HepG2 (cell line): ENCODE results near the gene ATP6V1G2. TPM values are rescaled to one million over a fixed set of nuclear protein-coding genes. Genes with fewer than 3 reads are reported as not detected.

Experiments
- CHD4 ChIP-seq: fragments of 200-600 bp; sonication (generic); IDR thresholded peaks from 2 replicates; pipeline ENCODE4 v1.7.0; 2017; ENCODE audit warnings: mild to moderate bottlenecking, low read length, borderline replicate concordance
- FOSL2 ChIP-seq: sonication (generic); formaldehyde crosslinking; IDR thresholded peaks from 2 replicates; pipeline ENCODE4 v1.4.0; 2020; ENCODE audit warnings: missing genetic modification reagents
- FOXP1 ChIP-seq, 2 experiments: fragments of 450-650 bp in 1 of 2; IDR thresholded peaks; 2 replicates each; pipeline ENCODE4 v1.6.1; 2017 to 2018; ENCODE audit warnings: antibody characterized with exemption in 1 of 2
- HOXA3 ChIP-seq: sonication (generic); formaldehyde crosslinking; IDR thresholded peaks from 2 replicates; pipeline ENCODE4 v1.5.0; 2020; ENCODE audit warnings: missing genetic modification reagents
- MZF1 ChIP-seq: sonication (generic); formaldehyde crosslinking; IDR thresholded peaks from 2 replicates; pipeline ENCODE4 v1.8.1; 2023; ENCODE audit warnings: mild to moderate bottlenecking, missing genetic modification reagents, borderline replicate concordance
- NAIF1 ChIP-seq: sonication (generic); formaldehyde crosslinking; IDR thresholded peaks from 2 replicates; pipeline ENCODE4 v1.5.0; 2020; ENCODE audit warnings: mild to moderate bottlenecking, missing genetic modification reagents, borderline replicate concordance
- PHF20 ChIP-seq: sonication (generic); formaldehyde crosslinking; IDR thresholded peaks from 2 replicates; pipeline ENCODE4 v1.5.0; 2020; ENCODE audit warnings: mild to moderate bottlenecking, missing genetic modification reagents
- POLR2G ChIP-seq: fragments of 200-400 bp; formaldehyde crosslinking; IDR thresholded peaks from 2 replicates; pipeline ENCODE4 v1.6.1; 2018; ENCODE audit warnings: mild to moderate bottlenecking, low read depth, low read length, moderate library complexity
- RFXAP ChIP-seq: sonication (generic); formaldehyde crosslinking; IDR thresholded peaks from 2 replicates; pipeline ENCODE4 v1.4.0; 2020; ENCODE audit warnings: missing genetic modification reagents, borderline replicate concordance
- SNAPC2 ChIP-seq: sonication (generic); formaldehyde crosslinking; IDR thresholded peaks from 2 replicates; pipeline ENCODE4 v1.8.1; 2022; ENCODE audit warnings: mild to moderate bottlenecking, missing genetic modification reagents
- ZBTB21 ChIP-seq: sonication (generic); formaldehyde crosslinking; IDR thresholded peaks from 2 replicates; pipeline ENCODE4 v1.4.0; 2020; ENCODE audit warnings: missing genetic modification reagents
- ZFP41 ChIP-seq: sonication (generic); formaldehyde crosslinking; IDR thresholded peaks from 2 replicates; pipeline ENCODE4 v1.4.0; 2020; ENCODE audit warnings: mild to moderate bottlenecking, missing genetic modification reagents, borderline replicate concordance
- ZNF232 ChIP-seq: sonication (generic); formaldehyde crosslinking; IDR thresholded peaks from 2 replicates; pipeline ENCODE4 v1.4.0; 2020; ENCODE audit warnings: missing genetic modification reagents, borderline replicate concordance
- ZNF672 ChIP-seq: sonication (generic); formaldehyde crosslinking; IDR thresholded peaks from 2 replicates; pipeline ENCODE4 v1.8.1; 2022; ENCODE audit warnings: missing genetic modification reagents
- ZNF790 ChIP-seq: sonication (generic); formaldehyde crosslinking; IDR thresholded peaks from 2 replicates; pipeline ENCODE4 v1.8.0; 2022; ENCODE audit warnings: missing genetic modification reagents, mild to moderate bottlenecking, borderline replicate concordance
- ZZZ3 ChIP-seq: sonication (generic); formaldehyde crosslinking; IDR thresholded peaks from 2 replicates; pipeline ENCODE4 v1.4.0; 2020; ENCODE audit warnings: missing genetic modification reagents, mild to moderate bottlenecking, borderline replicate concordance
- polyA plus RNA-seq, 8 experiments: library from polyadenylated mRNA; depleted of rRNA in 3 of 8; stranded (reverse) in 7 of 8; unstranded in 1 of 8; fragments of >200 nt; fragmentation: Illumina TruSeq in 4 of 8; extraction: Trizol in 4 of 8; gene quantifications; 2 replicates each; pipeline versions ENCODE4 v1.2.1 to v1.2.3, GENCODE V29; 2011 to 2016; ENCODE audit warnings: low read depth in 4 of 8, missing spikeins in 1 of 8, mixed read lengths in 1 of 8; ENCODE audit not compliant: insufficient read depth in 1 of 8
- total RNA-seq, 5 experiments: library from RNA; depleted of rRNA; stranded (reverse); fragments of >200 nt; fragmentation: Illumina TruSeq; extraction: Trizol; gene quantifications; 2 replicates each; pipeline ENCODE4 v1.2.3, GENCODE V29; 2016; ENCODE audit warnings: low read depth in 1 of 5
- TF ChIP-seq, protein P1 (sequence below), 2 experiments: fragments of 450-650 bp in 1 of 2; sonication (generic) in 1 of 2; formaldehyde crosslinking in 1 of 2; IDR thresholded peaks; 2 replicates each; pipeline versions ENCODE4 v1.6.1 to v1.8.0; 2016 to 2022; ENCODE audit warnings: antibody characterized with exemption in 1 of 2, mild to moderate bottlenecking in 1 of 2, missing genetic modification reagents in 1 of 2
- TF ChIP-seq, protein P2 (sequence below): sonication (generic); formaldehyde crosslinking; IDR thresholded peaks from 2 replicates; pipeline ENCODE4 v1.8.1; 2023; ENCODE audit warnings: mild to moderate bottlenecking, moderate library complexity, missing genetic modification reagents

Gene ATP6V1G2
- total and polyA plus RNA-seq, 2 of the 13 experiments (the other 11 are each of a cell fraction or from before 2014, with no cell fraction given) = 0.27 to 0.83 TPM

DNA sequence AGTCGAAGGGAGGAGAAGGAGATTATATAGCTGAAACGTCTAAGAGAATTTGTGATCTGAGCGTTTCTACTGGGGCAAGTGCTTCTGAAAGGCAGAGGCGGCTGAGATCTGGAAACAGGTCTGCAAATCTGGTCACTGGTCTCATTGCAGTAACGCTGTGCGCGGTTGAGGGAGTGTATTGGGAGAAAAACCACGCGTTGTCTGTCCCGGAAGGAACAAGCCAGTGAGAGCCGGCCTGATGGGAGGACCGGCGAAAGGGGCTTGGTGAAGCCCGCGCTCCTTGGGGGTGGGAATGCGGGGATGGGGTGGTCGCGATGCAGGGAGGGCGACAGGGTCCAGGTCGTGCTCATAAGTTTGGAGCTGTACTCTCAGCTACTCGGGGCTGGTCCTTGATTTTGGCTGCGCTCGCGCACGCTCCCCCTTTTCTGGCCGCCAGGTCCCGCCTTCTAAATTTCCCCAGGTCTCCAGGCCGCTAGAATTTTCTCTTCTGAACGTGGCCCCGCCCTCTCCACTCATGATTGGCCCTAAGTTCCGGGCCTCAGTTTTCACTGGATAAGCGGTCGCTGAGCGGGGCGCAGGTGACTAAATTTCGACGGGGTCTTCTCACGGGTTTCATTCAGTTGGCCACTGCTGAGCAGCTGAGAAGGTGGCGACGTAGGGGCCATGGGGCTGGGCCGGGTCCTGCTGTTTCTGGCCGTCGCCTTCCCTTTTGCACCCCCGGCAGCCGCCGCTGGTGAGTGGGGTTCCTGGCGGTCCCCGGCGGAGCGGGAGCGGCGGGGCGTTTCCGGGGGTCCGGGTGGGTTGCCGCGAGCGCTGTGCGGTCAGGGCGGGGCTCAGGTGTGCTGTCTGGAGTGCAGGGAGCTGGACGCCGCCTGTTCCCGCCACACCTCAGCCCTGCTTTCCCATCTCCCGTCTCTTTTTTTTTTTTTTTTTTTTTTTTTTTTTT is 48.6 kb downstream of the ATP6V1G2 start, which contains the start of gene MICB (continued):
- TF ChIP-seq, protein P1, sequence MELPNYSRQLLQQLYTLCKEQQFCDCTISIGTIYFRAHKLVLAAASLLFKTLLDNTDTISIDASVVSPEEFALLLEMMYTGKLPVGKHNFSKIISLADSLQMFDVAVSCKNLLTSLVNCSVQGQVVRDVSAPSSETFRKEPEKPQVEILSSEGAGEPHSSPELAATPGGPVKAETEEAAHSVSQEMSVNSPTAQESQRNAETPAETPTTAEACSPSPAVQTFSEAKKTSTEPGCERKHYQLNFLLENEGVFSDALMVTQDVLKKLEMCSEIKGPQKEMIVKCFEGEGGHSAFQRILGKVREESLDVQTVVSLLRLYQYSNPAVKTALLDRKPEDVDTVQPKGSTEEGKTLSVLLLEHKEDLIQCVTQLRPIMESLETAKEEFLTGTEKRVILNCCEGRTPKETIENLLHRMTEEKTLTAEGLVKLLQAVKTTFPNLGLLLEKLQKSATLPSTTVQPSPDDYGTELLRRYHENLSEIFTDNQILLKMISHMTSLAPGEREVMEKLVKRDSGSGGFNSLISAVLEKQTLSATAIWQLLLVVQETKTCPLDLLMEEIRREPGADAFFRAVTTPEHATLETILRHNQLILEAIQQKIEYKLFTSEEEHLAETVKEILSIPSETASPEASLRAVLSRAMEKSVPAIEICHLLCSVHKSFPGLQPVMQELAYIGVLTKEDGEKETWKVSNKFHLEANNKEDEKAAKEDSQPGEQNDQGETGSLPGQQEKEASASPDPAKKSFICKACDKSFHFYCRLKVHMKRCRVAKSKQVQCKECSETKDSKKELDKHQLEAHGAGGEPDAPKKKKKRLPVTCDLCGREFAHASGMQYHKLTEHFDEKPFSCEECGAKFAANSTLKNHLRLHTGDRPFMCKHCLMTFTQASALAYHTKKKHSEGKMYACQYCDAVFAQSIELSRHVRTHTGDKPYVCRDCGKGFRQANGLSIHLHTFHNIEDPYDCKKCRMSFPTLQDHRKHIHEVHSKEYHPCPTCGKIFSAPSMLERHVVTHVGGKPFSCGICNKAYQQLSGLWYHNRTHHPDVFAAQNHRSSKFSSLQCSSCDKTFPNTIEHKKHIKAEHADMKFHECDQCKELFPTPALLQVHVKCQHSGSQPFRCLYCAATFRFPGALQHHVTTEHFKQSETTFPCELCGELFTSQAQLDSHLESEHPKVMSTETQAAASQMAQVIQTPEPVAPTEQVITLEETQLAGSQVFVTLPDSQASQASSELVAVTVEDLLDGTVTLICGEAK (IDR thresholded peaks at IDR 0.05) = no peak
- TF ChIP-seq, protein P1 (CRISPR knock-in tag; IDR thresholded peaks at IDR 0.05) = 0 out of 2 replicates have a peak, but pooled peaks have one; percentile 29
- TF ChIP-seq MZF1 (CRISPR knock-in tag) = no peak
- no peak for TF ChIP-seq ZNF672 (CRISPR knock-in tag)
- TF ChIP-seq SNAPC2 (CRISPR knock-in tag) = no peak
- 0 out of 2 replicates have a peak, but pooled peaks have one; percentile 45 for TF ChIP-seq ZNF232 (CRISPR knock-in tag)
- TF ChIP-seq NAIF1 (CRISPR knock-in tag) = peak; percentile 32; the same call in 1 of the 2 replicates
- TF ChIP-seq PHF20 = peak; percentile 15; the same call in 1 of the 2 replicates
- no peak for TF ChIP-seq ZBTB21 (CRISPR knock-in tag)
- peak; percentile 76; the same call in 1 of the 2 replicates for TF ChIP-seq ZNF790 (CRISPR knock-in tag)
- no peak for TF ChIP-seq FOXP1 (IDR thresholded peaks at IDR 0.05)
- no peak for TF ChIP-seq FOXP1 (CRISPR knock-in tag; IDR thresholded peaks at IDR 0.05)
- TF ChIP-seq RFXAP = peak; percentile 51
- TF ChIP-seq, protein P2, sequence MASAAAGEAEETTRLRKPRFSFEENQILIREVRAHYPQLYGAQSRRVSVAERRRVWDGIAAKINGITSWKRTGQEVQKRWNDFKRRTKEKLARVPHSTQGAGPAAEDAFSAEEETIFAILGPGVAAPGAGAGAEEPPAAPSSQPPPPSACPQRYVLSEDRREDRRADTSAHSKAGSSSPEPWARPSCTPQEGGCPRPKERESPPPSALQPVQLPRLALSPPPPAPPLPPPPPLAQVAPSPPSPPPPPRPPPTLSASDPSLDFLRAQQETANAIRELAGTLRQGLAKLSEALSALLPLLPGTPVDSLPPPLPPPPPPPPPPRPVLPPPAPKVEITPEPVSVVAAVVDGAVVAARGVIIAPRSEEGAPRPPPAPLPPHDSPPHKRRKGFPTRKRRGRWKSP = no peak
- TF ChIP-seq HOXA3 (CRISPR knock-in tag) = no peak; the same call in 1 of the 2 replicates
- peak; percentile 60; the same call in 1 of the 2 replicates for TF ChIP-seq POLR2G
- TF ChIP-seq FOSL2 (CRISPR knock-in tag) = peak; percentile 5; the same call in 1 of the 2 replicates
- TF ChIP-seq ZFP41 (CRISPR knock-in tag) = no peak
- no peak for TF ChIP-seq ZZZ3
- no peak for TF ChIP-seq CHD4
